HK-2 (cell line): ENCODE measurements around the gene TXNRD2.

Experiments used
- DNase-seq: peaks from one replicate; pipeline ENCODE4 v3.0.0-alpha.2; 2018; ENCODE audit not compliant: unreplicated experiment

TXNRD2 gene

GRCh38 chr22:19966908-19967750 is 25.5 kb upstream of the TXNRD2 start:
- DNase-seq = no peak

DNA sequence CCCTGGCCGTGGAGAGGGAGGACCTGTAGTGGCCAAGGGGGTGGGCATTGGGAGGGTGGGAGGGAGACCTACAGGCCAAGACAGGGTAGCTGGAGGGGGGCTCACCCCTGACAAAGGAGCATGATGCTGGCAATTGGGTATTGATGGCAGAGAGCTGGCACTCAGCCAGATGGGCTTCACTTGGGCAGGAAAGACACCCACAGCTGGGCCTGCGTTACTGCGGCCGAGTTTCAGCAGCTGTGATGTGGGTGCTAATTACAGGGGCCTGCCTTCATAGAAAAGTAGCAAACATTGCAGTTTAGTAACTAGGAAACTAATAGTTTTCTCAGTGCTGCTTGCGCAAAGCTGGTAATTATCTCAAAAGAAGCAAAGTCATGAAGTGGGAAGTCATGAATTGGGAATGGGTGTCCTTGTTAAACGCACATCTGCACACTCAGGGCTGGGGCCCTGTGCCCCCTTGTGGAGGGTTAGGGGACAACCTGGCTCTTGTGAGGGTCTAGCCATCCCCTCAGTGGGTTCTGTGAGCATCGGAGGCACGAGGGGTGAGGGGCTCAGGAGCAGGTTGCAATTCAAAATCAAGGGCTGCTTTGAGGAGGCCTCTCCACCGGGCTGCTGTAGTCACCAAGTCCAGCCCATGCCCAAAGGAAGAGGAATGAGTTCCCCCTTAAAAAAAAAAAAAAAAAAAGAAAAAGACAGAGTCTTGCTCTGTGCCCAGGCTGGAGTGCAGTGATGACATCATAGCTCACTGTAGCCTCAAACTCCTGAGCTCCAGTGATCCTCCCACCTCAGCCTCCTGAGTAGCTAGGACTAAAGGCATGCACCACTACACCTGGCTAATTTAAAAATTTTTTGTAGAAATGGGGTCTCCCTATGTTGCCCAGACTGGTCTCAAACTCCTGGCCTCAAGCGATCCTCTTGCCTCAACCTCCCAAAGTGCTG is 24.4 kb upstream of the TXNRD2 start:
- no peak for DNase-seq

DNA sequence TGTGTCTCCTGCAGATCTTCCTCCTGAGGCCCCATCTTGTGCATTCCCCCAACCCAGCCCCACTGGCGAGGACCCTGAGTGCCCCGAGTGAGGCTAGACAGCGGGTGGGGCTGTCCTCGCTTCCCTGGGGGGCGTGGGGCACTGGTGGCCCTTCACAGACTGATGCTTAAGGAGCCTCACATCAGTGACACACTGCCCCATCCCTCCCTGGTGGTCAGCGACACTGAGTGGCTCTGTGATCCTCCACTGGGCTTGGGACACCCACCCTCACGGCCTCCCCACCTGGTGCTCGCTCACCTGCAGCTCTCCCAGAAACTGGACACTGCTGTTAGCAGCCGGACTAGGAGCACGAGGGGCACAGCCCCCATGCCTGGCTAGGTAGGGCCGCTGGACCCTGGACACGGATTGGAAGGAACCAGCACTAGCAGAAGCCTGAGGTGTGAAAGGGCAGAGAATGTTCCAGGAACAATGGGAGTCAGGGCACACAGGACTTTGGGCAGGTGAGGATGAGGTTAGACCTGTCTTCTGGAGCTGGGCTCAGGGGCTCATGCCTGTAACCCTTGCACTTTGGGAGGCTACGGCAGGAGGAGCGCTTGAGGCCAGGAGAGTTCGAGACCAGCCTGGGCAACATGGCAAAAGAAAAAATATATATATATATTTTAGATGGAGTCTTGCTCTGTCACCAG is 23.2 kb upstream of the TXNRD2 start:
- DNase-seq = no peak

DNA sequence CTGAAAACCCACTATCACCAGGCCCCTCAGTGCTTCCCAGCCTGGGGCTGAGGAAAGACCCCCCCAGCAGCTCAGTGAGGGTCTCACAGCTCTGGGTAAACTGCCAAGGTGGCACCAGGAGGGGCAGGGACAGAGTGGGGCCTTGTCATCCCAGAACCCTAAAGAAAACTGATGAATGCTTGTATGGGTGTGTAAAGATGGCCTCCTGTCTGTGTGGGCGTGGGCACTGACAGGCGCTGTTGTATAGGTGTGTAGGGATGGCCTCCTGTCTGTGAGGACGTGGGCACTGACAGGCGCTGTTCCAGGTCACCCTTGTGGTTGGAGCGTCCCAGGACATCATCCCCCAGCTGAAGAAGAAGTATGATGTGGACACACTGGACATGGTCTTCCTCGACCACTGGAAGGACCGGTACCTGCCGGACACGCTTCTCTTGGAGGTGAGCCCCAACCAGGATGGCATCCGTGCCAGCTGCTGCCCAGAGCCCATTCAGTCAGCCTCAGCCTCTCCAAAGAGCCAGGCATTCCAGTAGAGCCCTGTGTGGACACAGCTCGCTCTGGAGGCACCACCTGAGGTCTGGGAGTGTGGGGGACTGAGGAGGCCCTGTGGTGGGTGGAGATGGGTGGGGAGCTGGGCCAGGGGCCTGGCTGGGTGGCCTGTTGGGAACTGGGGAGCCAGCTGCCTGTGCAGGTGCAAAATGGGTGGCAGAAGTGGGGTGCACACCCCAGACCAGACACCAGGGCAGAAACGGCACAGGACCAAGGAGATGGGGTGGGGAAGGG is 22.4 kb upstream of the TXNRD2 start:
- no peak for DNase-seq

- DNase-seq = peak; percentile 90
Observed at GRCh38 chr22:19962909-19963806, 21.5 kb upstream of the TXNRD2 start.

GRCh38 chr22:19962246-19962908 is 20.8 kb upstream of the TXNRD2 start:
- peak; percentile 50 for DNase-seq

- no peak for DNase-seq
Observed at GRCh38 chr22:19961868-19962245, 20.2 kb upstream of the TXNRD2 start.

DNA sequence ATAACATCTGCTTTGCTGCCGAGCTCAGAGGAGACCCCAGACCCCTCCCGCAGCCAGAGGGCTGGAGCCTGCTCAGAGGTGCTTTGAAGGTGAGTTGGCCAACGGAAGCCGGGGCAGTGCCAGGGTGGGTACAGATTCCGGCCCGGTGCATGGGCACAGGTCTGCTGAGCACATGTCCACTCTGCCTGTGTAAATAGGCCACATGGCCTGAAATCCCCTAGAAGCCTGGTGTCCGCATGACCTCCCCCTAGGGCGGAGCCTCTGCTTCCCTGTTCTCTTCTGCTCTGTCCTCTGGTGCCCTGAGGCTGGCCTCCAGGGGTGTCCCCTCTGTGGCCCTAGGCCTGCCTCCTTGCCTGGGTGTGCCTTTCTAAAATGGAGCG is 19.6 kb upstream of the TXNRD2 start:
- no peak for DNase-seq

DNA sequence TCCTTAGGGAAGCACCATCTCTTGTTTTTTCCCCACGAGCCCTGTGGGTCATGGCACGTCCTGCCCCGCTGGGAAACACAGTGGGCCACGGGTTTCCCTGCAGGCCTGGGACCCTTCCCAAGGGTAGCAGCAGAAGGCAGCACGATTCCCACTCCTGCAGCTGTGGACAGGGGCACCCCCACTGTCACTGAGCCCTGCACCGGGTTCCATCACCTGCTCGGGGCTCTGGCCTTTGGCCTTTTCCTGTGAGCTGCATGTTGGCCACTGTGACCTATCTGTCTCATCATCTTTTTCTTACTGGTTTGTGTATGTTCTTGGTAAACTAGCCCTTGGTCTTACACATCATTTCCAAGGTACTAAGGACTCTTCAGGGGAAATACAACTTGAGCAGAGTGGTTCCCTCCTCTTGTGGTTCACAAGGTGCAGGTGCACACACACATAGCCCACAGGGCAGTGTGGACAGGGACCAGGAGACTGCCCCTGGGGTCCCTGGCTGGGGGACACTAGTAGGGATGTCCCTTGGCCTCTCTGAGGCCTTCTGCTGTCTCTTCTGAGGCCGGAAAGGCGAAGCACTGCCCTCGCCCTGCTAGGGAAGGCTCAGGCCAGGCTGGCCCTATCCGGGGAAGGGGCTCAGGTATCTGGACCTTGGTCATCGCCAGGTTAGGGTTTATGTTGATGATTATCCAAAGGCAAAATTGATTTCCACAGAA is 19.0 kb upstream of the TXNRD2 start:
- DNase-seq = no peak

DNA sequence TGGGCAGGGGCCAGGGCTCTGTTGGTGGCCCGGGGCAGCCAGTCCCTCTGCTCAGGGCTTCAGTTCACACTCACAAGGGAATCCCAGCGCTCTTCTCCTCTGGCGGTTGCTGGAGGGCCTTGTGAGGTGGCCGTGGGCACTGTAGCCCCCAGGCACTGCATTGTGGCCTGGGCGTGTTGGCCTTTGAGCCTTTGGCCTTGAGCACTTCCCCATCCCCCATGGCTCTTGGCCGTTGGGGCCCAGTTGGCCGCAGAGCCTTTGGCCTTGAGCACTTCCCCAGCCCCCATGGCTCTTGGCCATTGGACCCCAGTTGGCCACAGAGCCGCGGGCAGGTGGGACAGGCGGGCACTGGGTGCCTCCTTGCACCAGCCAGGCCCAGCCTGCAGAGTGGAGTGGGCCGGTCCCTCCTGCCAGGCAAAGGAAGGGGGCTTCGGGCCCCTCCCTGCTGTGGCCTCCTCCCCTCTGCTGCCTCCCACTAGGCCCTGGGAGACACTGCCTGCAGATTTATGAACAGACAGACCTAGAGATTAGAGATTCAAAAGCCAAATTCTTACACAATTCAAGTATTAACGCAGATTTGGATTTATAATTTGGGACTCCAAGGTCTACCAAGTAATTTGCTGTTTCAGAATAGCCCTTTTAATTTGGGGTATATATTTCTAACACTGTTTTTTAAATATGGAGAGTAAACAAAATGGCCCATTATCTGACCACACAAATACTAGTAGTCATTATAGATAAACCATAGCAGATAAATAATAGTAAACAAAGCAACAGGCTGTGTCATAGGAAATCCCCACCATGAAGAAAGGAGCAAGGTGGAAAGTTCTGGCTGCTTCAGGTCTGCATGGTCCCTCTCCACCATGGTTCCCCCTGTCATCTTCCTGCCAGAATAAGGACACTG is 18.2 kb upstream of the TXNRD2 start:
- no peak for DNase-seq

- DNase-seq = no peak
Observed at GRCh38 chr22:19959043-19959586, 17.5 kb upstream of the TXNRD2 start.

- DNase-seq = no peak
Observed at GRCh38 chr22:19958083-19959042, 16.7 kb upstream of the TXNRD2 start.

DNA sequence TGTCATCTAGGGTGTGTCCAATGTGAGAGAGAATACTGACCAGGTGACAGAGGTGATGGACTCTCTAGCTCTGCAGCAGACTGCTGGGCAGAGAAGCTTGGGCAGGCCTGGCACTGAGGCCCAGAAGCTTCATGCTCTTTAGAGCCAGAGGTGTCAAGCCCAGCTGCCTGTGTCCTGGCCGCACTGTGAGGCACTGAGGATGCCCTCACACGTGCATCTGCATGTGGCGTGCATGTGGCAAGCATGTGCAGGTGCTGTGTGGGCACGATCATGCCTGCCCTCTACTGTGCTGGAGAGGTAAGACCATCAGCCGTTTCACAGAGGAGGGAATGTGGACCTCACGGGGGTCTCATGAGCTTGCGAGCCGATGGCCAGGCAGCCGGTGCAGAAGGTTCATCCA is 15.8 kb upstream of the TXNRD2 start:
- DNase-seq = no peak

DNA sequence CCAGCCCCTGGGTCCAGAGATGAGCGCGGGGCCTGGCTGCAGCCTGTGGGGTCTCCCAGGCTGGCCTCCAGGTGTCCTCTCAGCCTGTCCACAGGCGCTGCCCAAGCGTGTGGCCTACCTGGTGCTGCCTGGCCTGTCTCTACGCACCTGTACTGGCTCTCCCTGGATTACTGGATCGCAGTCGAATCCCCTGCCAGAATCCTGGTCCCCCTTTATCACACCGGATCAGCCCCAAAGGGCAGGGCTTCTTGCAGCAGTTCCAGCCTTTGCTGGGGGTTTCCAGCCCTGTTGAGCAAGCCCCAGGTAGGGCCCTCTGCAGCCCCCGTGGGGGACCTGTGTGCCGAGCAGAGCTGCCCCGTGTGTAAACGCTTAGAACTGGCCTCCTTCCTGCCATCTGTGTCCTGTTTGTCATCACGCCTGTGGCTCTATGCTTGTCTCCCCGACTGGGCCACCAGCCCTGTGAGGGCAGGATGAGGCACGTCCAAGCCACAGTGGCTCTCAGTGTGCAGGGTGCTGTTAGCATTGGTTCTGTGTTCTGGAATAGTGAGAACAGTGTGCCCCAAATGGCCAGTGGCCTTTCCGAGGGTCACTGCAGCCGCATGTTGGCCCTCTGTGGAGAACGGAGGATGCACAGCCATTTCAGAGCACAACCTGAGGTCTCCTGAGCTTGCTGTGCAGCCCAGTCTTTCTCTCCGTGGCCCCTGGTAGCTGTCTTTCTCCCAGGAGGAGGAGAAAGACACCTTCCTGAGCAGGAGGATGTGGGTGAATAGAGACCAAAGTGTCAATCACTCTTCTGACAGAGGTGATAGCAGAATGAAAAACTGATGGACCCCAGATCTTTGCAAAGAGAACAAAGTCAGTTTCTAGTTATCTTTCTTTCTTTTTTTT is 13.9 kb upstream of the TXNRD2 start:
- no peak for DNase-seq

GRCh38 chr22:19951346-19951745 is 9.7 kb upstream of the TXNRD2 start:
- no peak for DNase-seq
